GM18519 (cell line): ENCODE results near the gene SMAP2.
"Not testable (repeated sequence)": the region's sequence is repeated elsewhere in the genome, so short reads cannot be mapped to it uniquely, and the experiment has no call there.

Experiments
- ATAC-seq: cut with Tn5 transposase; IDR thresholded peaks from one replicate; pipeline ENCODE4 v1.9.1; 2021; ENCODE audit warnings: mild to moderate bottlenecking, moderate library complexity; ENCODE audit not compliant: unreplicated experiment, low FRiP score

Gene SMAP2

GRCh38 chr1:40371707-40372258 is 1.7 kb upstream of the SMAP2 start:
- ATAC-seq = no peak

DNA sequence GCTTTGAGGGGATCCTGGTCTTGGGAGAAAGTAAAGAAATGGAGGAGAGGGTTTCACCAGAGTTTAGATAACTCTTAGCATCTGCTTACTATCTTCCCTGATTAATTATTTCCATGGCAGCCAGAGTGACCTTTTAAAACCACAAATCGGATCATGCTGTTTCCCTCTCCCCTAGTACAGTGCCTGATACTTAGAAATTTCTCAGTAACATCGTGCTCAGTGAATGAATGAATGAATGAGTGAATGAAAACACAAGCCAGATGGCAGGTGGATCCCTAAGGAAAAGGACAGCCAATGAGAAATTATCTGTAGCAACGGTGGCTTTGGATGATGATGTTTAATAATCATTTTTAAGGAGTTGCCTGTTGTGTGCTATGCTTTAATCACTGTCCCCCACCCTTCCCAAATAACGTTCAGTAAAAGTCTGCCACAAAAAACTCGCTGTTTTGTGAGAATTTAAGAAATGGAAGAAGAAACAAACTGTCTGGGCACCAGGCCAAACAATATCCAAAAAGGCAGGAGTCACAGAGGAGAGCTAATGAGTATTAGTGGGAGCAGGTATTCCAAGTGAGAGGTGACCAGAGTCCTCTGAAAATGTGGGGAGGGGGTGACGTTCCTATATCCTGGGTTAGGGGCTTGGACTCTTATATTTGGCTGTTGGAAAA is 737 bp upstream of the SMAP2 start:
- no peak for ATAC-seq

DNA sequence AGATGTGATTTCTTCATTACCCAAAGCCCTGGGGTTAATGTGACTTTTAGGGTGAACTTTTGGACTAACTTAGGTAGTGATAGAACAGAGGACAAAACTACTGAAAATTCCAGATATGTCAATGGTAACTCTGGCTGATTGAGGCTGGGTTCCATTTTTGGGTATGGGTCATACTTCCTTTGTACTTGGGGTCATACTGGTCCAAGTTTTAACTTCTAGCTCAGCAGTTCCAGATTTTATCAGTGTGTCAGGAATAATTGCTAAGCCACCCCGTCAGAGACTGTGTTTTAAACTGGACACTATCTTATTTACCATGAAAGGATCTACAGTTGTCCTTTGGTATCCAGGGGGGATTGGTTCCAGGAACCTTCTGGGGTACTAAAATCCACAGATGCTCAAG is 4.0 kb downstream of the SMAP2 start:
- no peak for ATAC-seq

DNA sequence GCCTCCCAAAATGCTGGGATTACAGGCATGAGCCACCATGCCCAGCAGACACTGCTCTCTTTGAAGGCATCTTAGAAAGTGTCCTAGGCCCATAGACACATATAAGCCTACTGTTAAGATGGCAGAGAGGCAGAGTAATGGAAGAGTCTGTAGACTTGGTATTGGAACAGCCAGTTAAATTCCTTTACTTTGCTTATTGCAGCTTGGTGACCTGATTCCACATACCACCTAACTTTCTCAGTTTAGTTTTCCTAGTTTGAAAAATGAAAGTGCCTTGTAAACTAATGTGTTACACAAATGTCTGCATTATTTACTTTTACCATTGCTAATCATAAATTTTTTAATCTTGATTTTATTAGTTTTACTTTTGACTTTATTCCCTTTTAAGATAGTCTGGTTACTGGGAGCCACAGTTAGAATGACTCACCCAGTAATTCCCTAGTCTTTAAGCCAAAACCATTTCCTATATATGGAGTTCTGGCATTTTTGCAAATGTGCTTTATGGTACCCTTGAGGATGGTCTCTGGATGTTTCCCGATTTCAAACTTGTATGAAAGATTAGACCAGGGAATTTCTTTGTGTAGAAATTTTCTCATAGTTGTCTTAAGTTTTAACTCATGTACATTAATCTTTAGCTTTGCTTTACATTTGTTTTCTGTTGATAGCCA is 6.4 kb downstream of the SMAP2 start:
- no peak for ATAC-seq

DNA sequence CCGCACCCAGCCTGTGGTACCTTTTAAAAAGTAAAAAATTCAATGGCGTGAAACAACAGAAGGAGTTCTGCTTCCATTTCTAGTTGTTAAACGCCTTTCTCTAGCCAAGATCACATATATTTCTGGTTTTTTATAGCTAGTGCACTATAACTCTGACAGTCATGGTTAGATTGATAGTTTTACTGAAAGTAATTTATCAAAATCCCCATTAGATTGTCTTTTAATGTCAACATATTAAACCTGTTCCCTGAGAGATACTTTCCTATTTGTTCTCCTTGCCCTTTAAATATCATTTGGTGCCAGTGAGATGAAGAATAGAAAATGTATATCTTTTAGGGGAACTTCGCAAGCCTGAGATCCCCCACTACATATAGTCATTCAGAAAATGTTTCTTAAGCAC is 7.3 kb downstream of the SMAP2 start:
- no peak for ATAC-seq

DNA sequence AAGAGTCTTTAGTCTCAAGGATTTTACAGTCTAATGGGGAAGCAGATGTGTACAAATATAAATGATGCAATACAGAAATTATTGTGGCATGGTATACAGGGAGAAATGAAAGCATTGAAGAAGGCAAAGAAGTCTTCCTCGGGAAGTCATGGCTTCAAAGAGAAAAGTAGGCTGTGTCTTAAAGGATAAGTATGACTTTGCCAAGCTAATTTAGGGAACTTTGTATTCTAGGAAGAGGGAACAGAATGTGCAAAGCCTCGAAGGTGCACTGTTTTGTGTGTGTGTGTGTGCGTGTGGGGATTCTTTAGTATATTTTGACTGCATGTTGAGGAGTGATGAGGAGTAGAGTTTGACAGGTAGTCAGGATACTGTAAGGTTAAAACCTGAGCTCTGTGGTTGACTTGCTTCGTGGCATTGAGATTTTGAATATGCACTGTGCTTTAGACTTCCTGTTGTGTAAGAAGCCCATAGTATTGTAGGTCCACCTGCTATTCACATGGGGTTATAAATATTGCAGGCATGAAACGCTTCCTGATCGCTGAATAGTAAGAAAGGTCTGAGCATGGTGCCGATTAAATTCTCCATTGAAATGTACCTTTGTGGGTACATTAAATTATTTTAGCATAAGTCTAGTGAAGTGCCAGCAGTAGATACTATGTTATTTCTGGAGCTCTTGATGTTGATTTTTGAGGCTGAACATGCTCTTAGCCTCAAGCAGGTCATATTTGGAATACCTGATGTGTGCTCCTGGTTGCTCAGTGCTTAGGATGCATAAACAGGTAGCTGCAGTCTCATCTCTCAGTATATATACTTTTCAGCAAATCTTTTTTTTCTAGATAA is 8.0 kb downstream of the SMAP2 start:
- no peak for ATAC-seq

GRCh38 chr1:40382108-40382460 is 8.6 kb downstream of the SMAP2 start:
- ATAC-seq = no peak

- ATAC-seq = no peak
These were observed 9.1 kb downstream of the SMAP2 start for GRCh38 chr1:40382601-40383000.

GRCh38 chr1:40383095-40383487 is 9.6 kb downstream of the SMAP2 start:
- no peak for ATAC-seq

DNA sequence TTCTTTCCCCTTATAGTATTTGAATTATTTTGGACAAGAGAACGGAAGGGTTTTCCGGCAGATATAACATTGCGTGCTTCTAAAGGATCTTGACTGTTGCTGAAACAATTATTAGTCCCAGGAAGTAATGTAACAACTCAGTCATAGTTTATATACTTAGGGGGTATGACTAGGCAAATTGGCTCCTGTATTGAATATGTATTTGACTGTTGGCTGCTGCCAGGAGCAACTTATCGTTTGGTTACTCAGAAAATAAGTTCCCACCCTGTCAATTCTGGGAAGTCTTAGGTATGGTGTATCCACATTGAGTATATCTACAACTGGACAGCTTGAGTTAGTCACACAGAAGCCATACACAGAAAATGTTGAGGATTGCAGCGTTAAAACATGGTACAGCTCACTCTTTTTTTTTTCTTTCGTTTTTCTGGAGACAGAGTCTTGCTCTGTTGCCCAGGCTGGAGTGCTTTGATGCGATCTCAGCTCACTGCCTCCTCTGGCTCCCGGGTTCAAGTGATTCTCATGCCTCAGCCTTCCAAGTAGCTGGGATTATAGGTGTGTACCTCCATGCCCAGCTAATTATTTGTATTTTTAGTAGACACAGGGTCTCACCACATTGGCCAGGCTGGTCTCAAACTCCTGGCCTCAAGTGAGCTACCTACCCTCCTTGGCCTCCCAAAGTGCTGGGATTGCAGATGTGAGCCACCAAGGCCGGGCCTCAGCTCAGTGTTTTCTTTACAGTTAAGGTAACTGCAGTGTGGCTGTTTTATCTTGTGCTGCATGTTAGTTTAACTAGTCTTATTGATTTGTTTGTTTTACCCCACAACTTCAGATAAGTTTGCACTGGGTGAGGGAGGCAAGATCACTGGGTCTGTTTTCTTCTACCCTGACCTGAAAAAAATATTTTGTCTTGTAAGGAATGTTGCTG is 10.2 kb downstream of the SMAP2 start:
- no peak for ATAC-seq

- no peak for ATAC-seq
These were observed 10.9 kb downstream of the SMAP2 start for GRCh38 chr1:40384413-40384762.

DNA sequence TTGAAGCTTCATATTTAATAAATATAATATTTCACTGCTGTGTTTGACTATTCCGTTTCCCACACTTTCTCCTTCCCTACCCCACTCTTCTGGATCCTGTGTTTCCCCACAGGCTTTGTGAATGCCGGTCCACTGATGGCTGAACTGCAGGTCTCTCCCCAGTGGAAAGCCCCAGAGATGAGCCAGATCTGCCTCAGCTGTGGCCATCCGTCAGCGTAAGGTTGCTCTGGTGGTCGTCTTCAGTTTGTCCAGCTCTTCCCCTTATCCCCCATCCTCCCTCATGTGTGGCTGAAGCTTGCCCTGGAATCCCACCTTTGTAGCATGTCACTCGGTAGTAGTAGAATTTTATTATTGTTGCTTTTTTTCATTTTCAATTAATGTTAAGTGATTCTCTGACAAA is 11.4 kb downstream of the SMAP2 start:
- ATAC-seq = no peak

GRCh38 chr1:40385437-40386358 is 12.2 kb downstream of the SMAP2 start:
- ATAC-seq = peak; percentile 57

GRCh38 chr1:40386359-40386723 is 12.8 kb downstream of the SMAP2 start:
- no peak for ATAC-seq

DNA sequence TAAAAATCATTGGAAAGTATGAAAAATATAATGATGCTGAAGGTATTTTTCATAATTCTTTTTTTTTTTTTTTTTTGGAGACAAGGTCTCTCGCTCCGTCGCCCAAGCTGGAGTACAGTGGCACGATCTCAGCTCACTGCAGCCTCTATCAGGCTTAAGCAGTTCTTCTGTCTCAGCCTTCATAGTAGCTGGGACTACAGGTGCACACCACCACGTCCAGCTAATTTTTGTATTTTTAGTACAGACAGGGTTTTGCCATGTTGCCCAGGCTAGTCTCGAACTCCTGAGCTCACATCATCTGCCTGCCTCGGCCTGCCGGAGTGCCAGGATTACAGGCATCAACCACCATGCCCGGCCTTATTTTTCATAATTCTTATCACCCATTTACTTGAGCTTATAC is 13.3 kb downstream of the SMAP2 start:
- no peak for ATAC-seq

DNA sequence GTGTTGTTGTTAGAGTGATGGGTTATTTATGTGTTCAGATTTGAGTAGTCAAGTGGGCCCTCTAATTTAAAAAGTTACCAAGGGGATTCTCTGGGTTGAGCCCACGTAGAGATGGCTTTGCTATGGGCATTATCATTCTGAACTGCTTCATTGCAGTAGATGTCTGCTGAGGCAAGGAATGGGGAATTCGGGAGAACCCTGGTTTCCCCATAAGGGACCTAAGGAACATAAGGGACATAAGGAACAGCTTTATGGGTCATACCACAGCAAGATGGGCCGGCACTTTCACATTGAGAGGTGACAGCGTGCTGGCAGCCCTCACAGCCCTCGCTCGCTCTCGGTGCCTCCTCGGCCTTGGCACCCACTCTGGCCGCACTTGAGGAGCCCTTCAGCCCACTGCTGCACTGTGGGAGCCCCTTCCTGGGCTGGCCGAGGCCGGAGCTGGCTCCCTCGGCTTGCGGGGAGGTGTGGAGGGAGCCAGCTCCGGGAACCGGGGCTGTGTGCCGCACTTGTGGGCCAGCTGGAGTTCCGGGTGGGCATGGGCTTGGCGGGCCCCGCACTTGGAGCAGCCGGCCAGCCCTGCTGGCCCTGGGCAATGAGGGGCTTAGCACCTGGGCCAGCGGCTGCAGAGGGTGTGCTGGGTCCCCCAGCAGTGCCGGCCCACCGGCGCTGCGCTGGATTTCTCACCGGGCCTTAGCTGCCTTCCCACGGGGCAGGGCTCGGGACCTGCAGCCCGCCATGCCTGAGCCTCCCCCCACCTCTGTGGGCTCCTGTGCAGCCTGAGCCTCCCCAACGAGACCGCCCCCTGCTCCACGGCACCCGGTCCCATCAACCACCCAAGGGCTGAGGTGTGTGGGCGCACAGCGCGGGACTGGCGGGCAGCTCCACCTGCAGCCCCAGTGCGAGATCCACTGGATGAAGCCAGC is 14.1 kb downstream of the SMAP2 start:
- ATAC-seq = not testable (repeated sequence)

DNA sequence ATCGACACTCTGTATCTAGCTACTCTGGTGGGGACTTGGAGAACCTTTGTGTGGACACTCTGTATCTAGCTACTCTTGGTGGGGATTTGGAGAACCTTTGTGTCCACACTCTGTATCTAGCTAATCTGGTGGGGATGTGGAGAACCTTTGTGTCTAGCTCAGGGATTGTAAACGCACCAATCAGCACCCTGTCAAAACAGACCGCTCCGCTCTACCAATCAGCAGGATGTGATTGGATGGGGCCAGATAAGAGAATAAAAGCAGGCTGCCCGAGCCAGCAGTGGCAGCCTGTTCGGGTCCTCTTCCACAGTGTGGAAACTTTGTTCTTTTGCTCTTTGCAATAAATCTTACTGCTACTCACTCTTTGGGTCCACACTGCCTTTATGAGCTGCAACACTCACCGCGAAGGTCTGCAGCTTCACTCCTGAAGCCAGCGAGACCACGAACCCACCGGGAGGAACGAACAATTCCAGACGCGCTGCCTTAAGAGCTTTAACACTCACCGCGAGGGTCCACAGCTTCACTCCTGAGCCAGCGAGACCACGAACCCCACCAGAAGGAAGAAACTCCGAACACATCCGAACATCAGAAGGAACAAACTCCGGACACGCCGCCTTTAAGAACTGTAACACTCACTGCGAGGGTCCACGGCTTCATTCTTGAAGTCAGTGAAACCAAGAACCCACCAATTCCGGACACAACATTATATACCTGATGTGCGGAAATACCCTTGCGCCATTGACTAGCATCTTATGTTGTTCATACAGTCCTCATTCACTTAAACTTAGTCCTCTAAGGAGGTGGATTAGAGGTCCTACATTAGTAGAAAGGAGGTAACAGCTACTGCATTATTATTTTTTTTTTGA is 15.2 kb downstream of the SMAP2 start:
- ATAC-seq = not testable (repeated sequence)
